ENCODE data around the gene FOXA3. TPM values are rescaled to one million over a fixed set of nuclear protein-coding genes. Genes with fewer than 3 reads are reported as not detected.
A peak's percentile ranks its signal among the peaks of the same experiment; 100 is the strongest.

FOXA3 gene
- 5.3 and 6.5 TPM in 2 replicates for polyA plus RNA-seq (2011; rRNA removed)
- polyA plus RNA-seq (2012; cell fraction: cytosol; rRNA removed) = 0.90 and 0.98 TPM in 2 replicates
- polyA plus RNA-seq (2012; cell fraction: nucleus; rRNA removed) = 0.74 and 0.77 TPM in 2 replicates
- 1.2 to 1.6 TPM (median 1.3 TPM) in 3 replicates for polyA plus RNA-seq (2017; fragmentation: RNase III; extraction: RNeasy Plus Mini Kit Qiagen cat#74134 plus additional on column Dnase treatment)
- polyA minus RNA-seq (2011; rRNA and poly(A)+ RNA removed) = 6.0 and 6.6 TPM in 2 replicates

DNA sequence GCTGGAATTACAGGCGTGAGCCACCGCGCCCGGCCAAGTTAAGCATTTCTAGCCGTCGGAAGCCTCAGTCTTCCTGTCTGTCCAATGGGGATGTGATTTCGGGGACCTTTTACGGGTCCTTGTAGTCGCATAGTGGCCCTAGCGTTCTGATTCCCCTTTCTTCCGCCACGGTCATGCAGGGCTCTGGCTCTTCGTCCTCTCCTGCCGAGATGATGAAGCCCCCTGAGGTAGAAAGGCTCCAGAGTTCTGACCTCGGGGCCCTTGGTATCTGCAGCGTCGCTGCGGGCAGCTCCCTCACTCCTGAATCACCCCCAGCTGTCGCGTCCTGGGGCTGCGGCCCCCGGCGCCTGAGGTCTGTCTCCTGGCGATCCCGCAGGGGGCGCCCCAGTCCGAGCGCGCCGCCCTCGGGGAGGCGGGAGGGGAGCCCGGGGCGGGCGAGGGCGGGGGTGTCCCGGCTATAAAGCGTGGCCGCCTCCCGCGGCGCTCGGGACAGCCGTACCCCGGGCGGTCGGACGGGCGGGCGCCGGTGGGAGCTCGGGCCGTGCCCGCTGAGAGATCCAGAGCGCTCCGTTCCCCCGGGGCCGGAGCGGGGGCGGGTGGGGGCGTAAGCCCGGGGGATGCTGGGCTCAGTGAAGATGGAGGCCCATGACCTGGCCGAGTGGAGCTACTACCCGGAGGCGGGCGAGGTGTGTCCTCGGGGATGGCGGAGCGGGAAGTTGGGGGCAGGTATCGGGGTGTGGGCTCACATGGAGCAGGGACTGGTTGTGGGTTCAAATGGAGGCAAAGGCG, at the start of gene FOXA3:
Gene FOXA3 (plus strand): TSS at position 487 of the 789 bp plus-strand sequence. CDS start 131 bp downstream, at position 618.
- Histone ChIP-seq H3K4me3 (peak within 1 kb of the TSS; percentile 71), H3K9me3 (no peaks in the 10 kb centered on the region), H3K4me1 (peaks cover 25% of the 10 kb centered on the region), H3K4me2 (peak within 1 kb of the TSS; percentile 89), H3K27ac (peak within 1 kb of the TSS; percentile 74 to 88)
- DNase-seq (ENCODE audit: low read depth in 1 of 2, low spot score in 1 of 2) (peak; percentile 71 to 96), FAIRE-seq (no peak), ATAC-seq (peak; percentile 68 to 70)
- 14% methylated on average over 26 of the region's 71 CpGs for WGBS (ENCODE audit: missing lambda C conversion rate)
- CTCF ChIA-PET = interaction anchor here (0.6 to 11.3 kb wide), 44 partner anchors 8 to 532 kb away, joined by 3 to 315 read pairs (median 5); partner anchors contain the start of genes DMPK, IRF2BP1, MYPOP and SIX5
- POLR2A ChIA-PET = interaction anchor here (0.5 to 2.7 kb wide), 28 partner anchors 7 to 436 kb away, joined by 3 to 30 read pairs (median 4); partner anchors contain the start of genes CCDC61, IRF2BP1, MYPOP and SIX5
- no peak for TF ChIP-seq JUNB (IDR thresholded peaks at IDR 0.05)
- TF ChIP-seq FOSB (CRISPR knock-in tag; IDR thresholded peaks at IDR 0.05) = no peak
- no peak for TF ChIP-seq BHLHE40 (IDR thresholded peaks at IDR 0.05; ENCODE audit: low read depth, low read length)
- TF ChIP-seq, protein P1, sequence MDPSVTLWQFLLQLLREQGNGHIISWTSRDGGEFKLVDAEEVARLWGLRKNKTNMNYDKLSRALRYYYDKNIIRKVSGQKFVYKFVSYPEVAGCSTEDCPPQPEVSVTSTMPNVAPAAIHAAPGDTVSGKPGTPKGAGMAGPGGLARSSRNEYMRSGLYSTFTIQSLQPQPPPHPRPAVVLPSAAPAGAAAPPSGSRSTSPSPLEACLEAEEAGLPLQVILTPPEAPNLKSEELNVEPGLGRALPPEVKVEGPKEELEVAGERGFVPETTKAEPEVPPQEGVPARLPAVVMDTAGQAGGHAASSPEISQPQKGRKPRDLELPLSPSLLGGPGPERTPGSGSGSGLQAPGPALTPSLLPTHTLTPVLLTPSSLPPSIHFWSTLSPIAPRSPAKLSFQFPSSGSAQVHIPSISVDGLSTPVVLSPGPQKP (IDR thresholded peaks at IDR 0.05; ENCODE audit: low read depth, low read length) = no peak
- TF ChIP-seq, protein P2, sequence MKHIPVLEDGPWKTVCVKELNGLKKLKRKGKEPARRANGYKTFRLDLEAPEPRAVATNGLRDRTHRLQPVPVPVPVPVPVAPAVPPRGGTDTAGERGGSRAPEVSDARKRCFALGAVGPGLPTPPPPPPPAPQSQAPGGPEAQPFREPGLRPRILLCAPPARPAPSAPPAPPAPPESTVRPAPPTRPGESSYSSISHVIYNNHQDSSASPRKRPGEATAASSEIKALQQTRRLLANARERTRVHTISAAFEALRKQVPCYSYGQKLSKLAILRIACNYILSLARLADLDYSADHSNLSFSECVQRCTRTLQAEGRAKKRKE (CRISPR knock-in tag; IDR thresholded peaks at IDR 0.05; ENCODE audit: low read depth) = no peak
- TF ChIP-seq FOSL2 (IDR thresholded peaks at IDR 0.05) = no peak
- TF ChIP-seq FOSL2 (CRISPR knock-in tag; IDR thresholded peaks at IDR 0.05) = peak; percentile 16; the same call in 1 of the 2 replicates
- no peak for TF ChIP-seq HEYL (CRISPR knock-in tag; IDR thresholded peaks at IDR 0.05)
- TF ChIP-seq CBX8 (IDR thresholded peaks at IDR 0.05) = no peak
- TF ChIP-seq POLR2AphosphoS2 (conservative IDR thresholded peaks at IDR 0.05; ENCODE audit: low read length) = no peak
- peak; percentile 89 for TF ChIP-seq HDAC2 (IDR thresholded peaks at IDR 0.05)
- TF ChIP-seq HOXB5 (CRISPR knock-in tag; IDR thresholded peaks at IDR 0.05) = no peak
- no peak for TF ChIP-seq SREBF2 (IDR thresholded peaks at IDR 0.05)
- TF ChIP-seq MAZ (IDR thresholded peaks at IDR 0.05; ENCODE audit: borderline replicate concordance, low read depth, low read length) = no peak
- TF ChIP-seq, protein P3, sequence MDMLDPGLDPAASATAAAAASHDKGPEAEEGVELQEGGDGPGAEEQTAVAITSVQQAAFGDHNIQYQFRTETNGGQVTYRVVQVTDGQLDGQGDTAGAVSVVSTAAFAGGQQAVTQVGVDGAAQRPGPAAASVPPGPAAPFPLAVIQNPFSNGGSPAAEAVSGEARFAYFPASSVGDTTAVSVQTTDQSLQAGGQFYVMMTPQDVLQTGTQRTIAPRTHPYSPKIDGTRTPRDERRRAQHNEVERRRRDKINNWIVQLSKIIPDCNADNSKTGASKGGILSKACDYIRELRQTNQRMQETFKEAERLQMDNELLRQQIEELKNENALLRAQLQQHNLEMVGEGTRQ (IDR thresholded peaks at IDR 0.05) = no peak
- TF ChIP-seq HOXA7 (CRISPR knock-in tag; IDR thresholded peaks at IDR 0.05) = no peak
- TF ChIP-seq PHF8 (IDR thresholded peaks at IDR 0.05; ENCODE audit: borderline replicate concordance, low read depth) = no peak
- TF ChIP-seq ZFP36 (IDR thresholded peaks at IDR 0.05; ENCODE audit: borderline replicate concordance, partially characterized antibody) = no peak
- TF ChIP-seq, protein P4, sequence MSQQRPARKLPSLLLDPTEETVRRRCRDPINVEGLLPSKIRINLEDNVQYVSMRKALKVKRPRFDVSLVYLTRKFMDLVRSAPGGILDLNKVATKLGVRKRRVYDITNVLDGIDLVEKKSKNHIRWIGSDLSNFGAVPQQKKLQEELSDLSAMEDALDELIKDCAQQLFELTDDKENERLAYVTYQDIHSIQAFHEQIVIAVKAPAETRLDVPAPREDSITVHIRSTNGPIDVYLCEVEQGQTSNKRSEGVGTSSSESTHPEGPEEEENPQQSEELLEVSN (IDR thresholded peaks at IDR 0.05; ENCODE audit: borderline replicate concordance, low read depth) = no peak; the same call in 1 of the 2 replicates
- 0 out of 2 replicates have a peak, but pooled peaks have one; percentile 14 for TF ChIP-seq TP53 (CRISPR knock-in tag; IDR thresholded peaks at IDR 0.05)
- no peak for TF ChIP-seq CEBPB (IDR thresholded peaks at IDR 0.05)
- TF ChIP-seq NR3C1 (IDR thresholded peaks at IDR 0.05) = no peak
- no peak for TF ChIP-seq HOXB13 (CRISPR knock-in tag; IDR thresholded peaks at IDR 0.05; ENCODE audit: low read depth)
- TF ChIP-seq ZSCAN20 (CRISPR knock-in tag; IDR thresholded peaks at IDR 0.05) = no peak
- 0 out of 2 replicates have a peak, but pooled peaks have one; percentile 70 for TF ChIP-seq EHF (CRISPR knock-in tag; IDR thresholded peaks at IDR 0.05)
- no peak for TF ChIP-seq REST (IDR thresholded peaks at IDR 0.05)
- no peak for TF ChIP-seq FOXS1 (CRISPR knock-in tag; IDR thresholded peaks at IDR 0.05)
- TF ChIP-seq EHMT2 (IDR thresholded peaks at IDR 0.05; ENCODE audit: low read depth) = no peak
- no peak for TF ChIP-seq ZC3H11A (IDR thresholded peaks at IDR 0.05)
- peak; percentile 28; the same call in 1 of the 2 replicates for TF ChIP-seq POLR2A (IDR thresholded peaks at IDR 0.05; ENCODE audit: low read length)
- TF ChIP-seq NPAS2 (CRISPR knock-in tag; IDR thresholded peaks at IDR 0.05; ENCODE audit: borderline replicate concordance) = no peak
- no peak for TF ChIP-seq RFX5 (IDR thresholded peaks at IDR 0.05)
- peak; percentile 58 to 89; a peak in 4 of 5 replicates for TF ChIP-seq RAD21 (conservative IDR thresholded peaks at IDR 0.05 in 1 of 2, IDR thresholded peaks at IDR 0.05 in 1 of 2)
- TF ChIP-seq MYC (IDR thresholded peaks at IDR 0.05; ENCODE audit: borderline replicate concordance, low read length) = no peak
